ENCODE results near the gene FUT8. TPM values are rescaled to one million over a fixed set of nuclear protein-coding genes. Genes with fewer than 3 reads are reported as not detected.
"Not testable (repeated sequence)": the region's sequence is repeated elsewhere in the genome, so short reads cannot be mapped to it uniquely, and the experiment has no call there.

The FUT8 gene
- total RNA-seq, 1 donor from 2014 or later, result 22.2 TPM

- no peak for DNase-seq (ENCODE audit: low read depth)
Measured at GRCh38 chr14:65415613-65416012, 3.1 kb downstream of the FUT8 start.

DNA sequence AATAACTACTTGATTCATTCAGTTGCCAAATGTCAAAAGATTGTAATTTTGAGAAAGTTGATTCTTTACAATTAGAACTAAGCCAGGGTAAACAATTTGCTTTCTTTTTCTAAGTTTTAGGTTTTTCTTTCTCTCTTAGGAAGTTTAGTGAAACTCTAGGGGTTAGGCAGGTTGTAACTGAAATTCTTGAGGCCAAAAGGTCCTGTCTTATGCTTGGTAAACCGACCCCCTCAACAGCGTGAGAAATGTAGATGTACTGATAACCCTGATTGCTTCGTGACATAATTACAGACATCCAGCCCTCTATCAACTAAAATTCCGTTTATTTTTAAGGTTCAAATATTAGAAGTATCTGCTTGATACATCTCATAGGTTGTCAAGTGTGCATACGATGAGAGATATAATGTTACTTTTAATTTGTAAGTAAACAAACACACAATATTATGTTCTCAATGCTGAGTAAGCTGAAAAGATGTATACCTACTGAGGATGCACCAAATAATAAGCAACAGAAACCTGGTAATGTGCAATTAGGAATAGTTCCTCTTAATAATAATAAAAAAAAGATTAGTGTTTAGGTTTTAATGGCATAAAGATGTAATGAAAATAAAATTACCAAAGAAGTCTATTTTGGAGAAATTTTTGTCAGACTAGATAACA lies 7.2 kb downstream of the FUT8 start:
- no peak for DNase-seq (ENCODE audit: low read depth)

DNA sequence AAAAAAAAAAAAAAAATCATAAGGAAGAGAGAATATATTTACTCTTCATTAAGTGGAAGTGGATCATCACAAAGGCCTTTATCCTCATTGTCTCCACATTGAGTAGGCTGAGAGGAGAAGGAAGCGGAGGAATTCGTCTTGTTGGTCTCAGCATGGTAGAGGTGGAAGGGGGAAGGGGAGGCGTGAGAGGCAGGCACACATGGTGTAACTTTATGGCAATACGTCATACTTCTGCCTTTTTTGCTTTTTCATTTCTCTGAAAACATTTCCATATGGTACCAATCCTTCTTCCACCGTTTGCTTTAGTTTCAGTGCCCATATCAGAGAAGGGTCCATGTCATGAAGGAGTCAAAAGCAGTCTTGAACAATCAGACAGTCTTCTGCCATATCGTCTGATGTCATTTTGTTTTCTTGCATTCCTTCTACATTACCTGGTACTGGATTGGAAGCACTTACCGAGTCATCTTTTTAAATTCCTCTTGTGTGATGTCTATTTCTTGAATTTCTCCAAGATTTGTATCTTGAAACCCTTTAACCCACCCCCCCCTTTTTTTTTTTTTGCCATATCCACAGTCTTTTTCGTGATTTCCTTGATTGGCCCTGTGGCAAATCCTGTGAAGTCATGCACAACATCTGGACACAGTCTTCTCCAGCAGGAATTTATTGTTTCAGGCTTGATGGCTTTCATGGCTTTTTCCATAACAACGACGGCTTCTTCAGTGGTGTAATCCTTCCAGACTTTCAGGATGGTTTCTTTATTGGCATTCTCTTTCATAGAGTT lies 8.9 kb downstream of the FUT8 start:
- DNase-seq (ENCODE audit: low read depth), result no peak

GRCh38 chr14:65422088-65422834 lies 9.7 kb downstream of the FUT8 start:
- no peak for DNase-seq (ENCODE audit: low read depth)

DNA sequence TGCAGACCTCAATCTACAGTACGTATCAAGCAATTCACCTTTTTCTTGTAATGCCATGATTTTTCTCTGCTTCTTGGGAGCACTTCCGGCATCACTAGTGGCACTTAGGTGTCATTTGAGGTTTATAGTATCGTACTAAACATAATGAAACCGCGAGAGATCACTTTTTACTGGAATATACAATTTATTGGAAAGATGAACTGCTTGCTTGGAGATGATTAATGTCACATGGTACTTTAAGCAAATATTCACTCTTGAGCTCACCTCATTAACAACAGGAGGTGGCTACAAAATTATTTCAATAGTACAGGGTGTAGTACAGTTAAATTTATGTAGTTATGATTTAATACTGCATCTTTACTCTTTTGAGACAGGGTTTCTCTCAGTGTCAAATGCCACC lies 11.5 kb downstream of the FUT8 start:
- no peak for DNase-seq (ENCODE audit: low read depth)

DNA sequence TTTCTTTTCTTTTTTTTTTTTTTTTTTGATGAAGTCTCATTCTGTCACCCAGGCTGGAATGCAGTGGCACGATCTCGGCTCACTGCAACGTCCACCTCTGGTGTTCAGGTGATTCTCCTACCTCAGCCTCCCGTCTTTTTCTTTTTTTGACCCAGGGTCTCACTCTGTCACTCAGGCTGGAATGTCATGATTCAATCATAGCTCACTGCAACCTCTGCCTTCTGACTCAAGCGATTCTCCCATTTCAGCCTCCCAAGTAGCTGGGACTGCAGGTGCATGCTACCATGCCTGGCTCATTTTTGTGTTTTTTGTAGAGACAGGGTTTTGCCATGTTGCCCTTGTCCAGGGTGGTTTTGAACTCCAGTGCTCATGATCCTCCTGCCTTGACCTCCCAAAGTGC lies 12.0 kb downstream of the FUT8 start:
- no peak for DNase-seq (ENCODE audit: low read depth)

DNA sequence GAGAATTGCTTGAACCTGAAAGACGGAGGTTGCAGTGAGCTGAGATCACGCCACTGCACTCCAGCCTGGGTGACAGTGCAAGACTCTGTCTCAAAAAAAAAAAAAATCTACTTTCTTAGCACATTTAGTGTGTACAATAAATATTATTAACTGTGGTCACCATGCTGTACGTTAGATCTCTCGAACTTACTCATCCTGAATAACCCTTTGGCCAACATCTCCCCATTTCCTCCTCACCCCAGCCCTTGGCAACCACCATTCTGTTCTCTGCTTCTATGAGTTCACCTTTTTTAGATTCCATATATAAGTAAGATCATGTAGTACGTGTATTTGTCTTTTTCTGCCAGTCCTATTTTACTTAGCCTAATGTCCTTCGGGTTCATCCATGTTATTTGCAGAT lies 13.4 kb downstream of the FUT8 start:
- no peak for DNase-seq (ENCODE audit: low read depth)

DNA sequence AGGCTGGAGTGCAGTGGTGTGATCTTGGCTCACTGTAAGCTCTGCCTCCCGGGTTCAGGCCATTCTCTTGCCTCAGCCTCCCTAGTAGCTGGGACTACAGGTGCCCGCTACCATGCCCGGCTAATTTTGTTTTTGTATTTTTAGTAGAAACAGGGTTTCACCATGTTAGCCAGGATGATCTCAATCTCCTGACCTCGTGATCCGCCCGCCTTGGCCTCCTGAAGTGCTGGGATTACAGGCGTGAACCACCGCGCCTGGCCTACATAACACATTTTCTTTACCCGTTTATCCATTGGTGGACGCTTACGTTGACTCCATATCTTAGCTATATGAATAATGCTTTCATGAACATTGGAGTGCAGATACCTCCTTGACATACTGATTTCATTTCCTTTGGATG lies 14.4 kb downstream of the FUT8 start:
- DNase-seq (ENCODE audit: low read depth), result not testable (repeated sequence)

- no peak for DNase-seq (ENCODE audit: low read depth)
Measured at GRCh38 chr14:65428691-65429090, 16.2 kb downstream of the FUT8 start.

DNA sequence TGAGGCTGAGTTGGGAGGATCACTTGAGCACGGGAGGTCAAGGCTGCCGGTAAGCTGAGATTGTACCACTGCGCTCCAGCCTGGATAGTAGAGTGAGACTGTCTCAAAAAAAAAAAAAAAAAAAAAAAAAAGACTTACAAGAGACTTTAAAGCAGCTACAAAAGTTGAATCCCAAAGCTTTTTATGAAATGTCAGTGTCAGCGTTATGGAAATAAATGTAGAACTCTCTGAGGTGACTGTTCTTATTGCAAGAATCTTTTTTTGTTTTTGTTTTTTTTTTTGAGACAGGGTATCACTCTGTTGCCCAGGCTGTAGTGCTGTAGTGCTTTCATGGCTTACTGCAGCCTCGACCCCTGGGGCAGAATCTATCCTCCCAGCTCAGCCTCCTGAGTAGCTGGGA lies 17.2 kb downstream of the FUT8 start:
- DNase-seq (ENCODE audit: low read depth), result no peak

- no peak for DNase-seq (ENCODE audit: low read depth)
Measured at GRCh38 chr14:65431245-65431644, 18.7 kb downstream of the FUT8 start.

DNA sequence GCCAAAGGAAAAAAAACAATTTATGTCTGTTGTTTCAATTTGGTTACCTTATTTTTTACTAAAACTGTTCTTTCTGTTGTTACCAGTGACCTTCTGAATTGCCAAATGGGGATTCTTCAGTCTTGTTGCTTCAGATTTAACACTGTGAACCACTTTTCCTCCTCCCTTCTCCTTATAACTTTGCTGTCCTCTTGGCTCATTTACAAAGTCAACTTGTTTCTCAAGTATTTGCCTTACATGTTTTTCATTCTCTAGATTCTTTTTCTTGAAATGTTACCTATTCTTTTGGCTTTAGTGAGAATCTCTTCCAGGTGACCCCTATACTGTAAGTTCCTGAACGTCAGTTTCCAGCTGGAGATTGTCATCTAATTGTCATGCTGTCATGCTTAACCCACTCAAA lies 19.4 kb downstream of the FUT8 start:
- no peak for DNase-seq (ENCODE audit: low read depth)

DNA sequence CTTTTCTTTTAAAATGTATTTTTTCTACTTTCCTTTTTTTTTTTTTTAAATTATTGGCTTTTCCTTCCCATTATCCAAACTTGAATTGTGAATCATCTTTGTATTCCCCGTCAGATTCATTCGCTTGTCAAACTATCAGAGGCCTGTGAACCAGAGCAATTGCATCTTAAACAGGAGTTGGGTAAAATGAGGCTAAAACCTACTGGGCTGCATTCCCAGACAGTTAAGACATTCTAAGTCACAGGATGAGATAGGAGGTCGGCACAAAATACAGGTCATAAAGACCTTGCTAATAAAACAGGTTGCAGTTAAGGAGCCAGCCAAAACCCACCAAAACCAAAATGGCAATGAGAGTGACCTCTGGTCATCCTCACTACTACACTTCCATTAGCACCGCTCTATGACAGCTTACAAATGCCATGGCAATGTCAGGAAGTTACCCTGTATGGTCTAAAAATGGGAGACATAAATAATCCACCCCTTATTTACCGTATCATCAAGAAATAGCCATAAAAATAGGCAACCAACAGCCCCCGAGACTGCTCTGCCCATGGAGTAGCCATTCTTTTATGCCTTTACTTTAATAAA lies 19.9 kb downstream of the FUT8 start:
- DNase-seq (ENCODE audit: low read depth), result no peak

- no peak for DNase-seq (ENCODE audit: low read depth)
Measured at GRCh38 chr14:65433157-65433556, 20.6 kb downstream of the FUT8 start.

GRCh38 chr14:65433646-65434045 lies 21.1 kb downstream of the FUT8 start:
- DNase-seq (ENCODE audit: low read depth), result no peak

- peak; percentile 6 for DNase-seq (ENCODE audit: low read depth)
Measured at GRCh38 chr14:65434216-65434850, 21.8 kb downstream of the FUT8 start.

GRCh38 chr14:65438266-65438933 lies 25.9 kb downstream of the FUT8 start:
- no peak for DNase-seq (ENCODE audit: low read depth)

GRCh38 chr14:65439117-65439516 lies 26.6 kb downstream of the FUT8 start:
- DNase-seq (ENCODE audit: low read depth), result no peak

- DNase-seq (ENCODE audit: low read depth), result no peak
Measured at GRCh38 chr14:65440230-65440629, 27.7 kb downstream of the FUT8 start.

DNA sequence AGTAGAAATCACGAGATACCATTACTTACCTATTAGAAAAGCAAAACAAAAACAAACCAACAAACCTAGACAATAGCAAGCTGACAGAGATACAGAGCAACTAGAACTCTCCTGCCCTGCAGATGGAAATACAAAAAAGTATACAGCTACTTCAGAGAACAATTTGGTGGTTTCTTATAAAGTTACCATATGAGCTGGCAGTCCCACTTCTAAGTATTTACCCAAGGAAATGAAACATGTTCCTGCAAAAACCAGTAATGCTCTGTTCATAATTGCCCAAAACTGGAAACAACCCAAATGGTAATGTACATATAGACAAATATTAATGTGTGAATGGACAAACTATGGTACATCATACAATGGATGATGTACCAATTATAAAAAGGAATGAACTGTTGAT lies 31.7 kb downstream of the FUT8 start:
- no peak for DNase-seq (ENCODE audit: low read depth)

- DNase-seq (ENCODE audit: low read depth), result no peak
Measured at GRCh38 chr14:65446159-65446558, 33.6 kb downstream of the FUT8 start.

Data from myocyte (in vitro differentiated cells).